ES-I3 (cell line): ENCODE data around the gene EXT2.

Experiments used
- H3K36me3 ChIP-seq: 2 replicates; pipeline ENCODE4 v1.6.1; 2013; ENCODE audit warnings: mild to moderate bottlenecking, low read length, control low read depth, moderate library complexity; ENCODE audit not compliant: insufficient read depth
- H3K4me1 ChIP-seq: 2 replicates; pipeline ENCODE4 v1.6.1; 2013; ENCODE audit warnings: mild to moderate bottlenecking, control low read depth, low read length; ENCODE audit not compliant: insufficient read depth
- H3K9ac ChIP-seq: 2 replicates; pipeline ENCODE4 v1.6.1; 2013; ENCODE audit warnings: low read depth, mild to moderate bottlenecking, low read length, moderate library complexity
- H3K9me3 ChIP-seq: 2 replicates; pipeline ENCODE4 v1.6.1; 2013; ENCODE audit warnings: mild to moderate bottlenecking, low read length, moderate library complexity; ENCODE audit not compliant: control insufficient read depth, insufficient read depth

EXT2 gene

GRCh38 chr11:44277196-44278090 is 182.0 kb downstream of the EXT2 start:
- Histone ChIP-seq H3K36me3 (no peaks in the 10 kb centered on the region; the same call in 1 of the 2 replicates), H3K9ac (no peak overlapping the region), H3K4me1 (no peaks in the 10 kb centered on the region), H3K9me3 (no peaks in the 10 kb centered on the region)

GRCh38 chr11:44279483-44279882 is 184.0 kb downstream of the EXT2 start:
- no peaks in the 10 kb centered on the region for H3K4me1 ChIP-seq

GRCh38 chr11:44280257-44280656 is 184.8 kb downstream of the EXT2 start:
- Histone ChIP-seq H3K36me3 (no peaks in the 10 kb centered on the region), H3K9ac (no peak overlapping the region), H3K9me3 (no peaks in the 10 kb centered on the region), H3K4me1 (no peaks in the 10 kb centered on the region)

More at GRCh38 chr11:44279483-44279882, 184.0 kb downstream of the EXT2 start:
- no peak overlapping the region for H3K9ac ChIP-seq
- no peaks in the 10 kb centered on the region for H3K9me3 ChIP-seq
- H3K36me3 ChIP-seq: no peaks in the 10 kb centered on the region

- Histone ChIP-seq H3K9me3 (no peaks in the 10 kb centered on the region), H3K36me3 (no peaks in the 10 kb centered on the region), H3K4me1 (no peaks in the 10 kb centered on the region), H3K9ac (no peak overlapping the region)
Measured at GRCh38 chr11:44281151-44281550, 185.7 kb downstream of the EXT2 start.

- Histone ChIP-seq H3K4me1 (no peaks in the 10 kb centered on the region), H3K9ac (no peak overlapping the region), H3K36me3 (no peaks in the 10 kb centered on the region), H3K9me3 (no peaks in the 10 kb centered on the region)
Measured at GRCh38 chr11:44282620-44283019, 187.1 kb downstream of the EXT2 start.

GRCh38 chr11:44285756-44286155 is 190.3 kb downstream of the EXT2 start:
- Histone ChIP-seq H3K4me1 (no peaks in the 10 kb centered on the region), H3K9ac (no peak overlapping the region), H3K36me3 (no peaks in the 10 kb centered on the region), H3K9me3 (no peaks in the 10 kb centered on the region)

- Histone ChIP-seq H3K9me3 (no peaks in the 10 kb centered on the region), H3K4me1 (no peaks in the 10 kb centered on the region), H3K9ac (no peak overlapping the region), H3K36me3 (no peaks in the 10 kb centered on the region)
Measured at GRCh38 chr11:44286268-44286880, 190.9 kb downstream of the EXT2 start.

GRCh38 chr11:44286911-44287310 is 191.4 kb downstream of the EXT2 start:
- Histone ChIP-seq H3K4me1 (no peaks in the 10 kb centered on the region), H3K9me3 (no peaks in the 10 kb centered on the region), H3K9ac (no peak overlapping the region), H3K36me3 (no peaks in the 10 kb centered on the region)

- Histone ChIP-seq H3K9me3 (no peaks in the 10 kb centered on the region), H3K9ac (no peak overlapping the region), H3K36me3 (no peaks in the 10 kb centered on the region), H3K4me1 (no peaks in the 10 kb centered on the region)
Measured at GRCh38 chr11:44288133-44288526, 192.7 kb downstream of the EXT2 start.

- H3K9me3 ChIP-seq: no peaks in the 10 kb centered on the region
- no peaks in the 10 kb centered on the region for H3K36me3 ChIP-seq
- H3K4me1 ChIP-seq: no peaks in the 10 kb centered on the region
- H3K9ac ChIP-seq: no peak overlapping the region
Measured at GRCh38 chr11:44290208-44290607, 194.7 kb downstream of the EXT2 start.
